Neural progenitor cell (in vitro differentiated cells): ENCODE results near the gene PRR19.

Source experiments
- CTCF ChIP-seq: fragments of 200-600 bp; sonication (generic); IDR thresholded peaks from 2 replicates; pipeline ENCODE4 v1.5.1; 2017; ENCODE audit warnings: antibody characterized with exemption, mild to moderate bottlenecking
- EZH2 ChIP-seq: fragments of 200-600 bp; sonication (generic); IDR thresholded peaks from 2 replicates; pipeline ENCODE4 v1.6.1; 2017; ENCODE audit warnings: antibody characterized with exemption, mild to moderate bottlenecking, moderate library complexity
- EZH2phosphoT487 ChIP-seq: fragments of 200-600 bp; sonication (generic); IDR thresholded peaks from 2 replicates; pipeline ENCODE4 v1.6.1; 2017; ENCODE audit warnings: antibody characterized with exemption

- TF ChIP-seq CTCF = peak; percentile 11
- no peak for TF ChIP-seq EZH2
- TF ChIP-seq EZH2phosphoT487 = no peak
Measured at GRCh38 chr19:42325896-42326771, 24.2 kb downstream of the PRR19 start.
